Femur (tissue), 1 donor: ENCODE measurements around the gene ADCY10.
"Not testable (repeated sequence)": the region's sequence is repeated elsewhere in the genome, so short reads cannot be mapped to it uniquely, and the experiment has no call there.

Experiments
- DNase-seq: peaks from one replicate; pipeline ENCODE4 v3.0.0-alpha.2; 2017

Gene ADCY10

GRCh38 chr1:167882376-167882775 lies 31.6 kb downstream of the ADCY10 start:
- DNase-seq = no peak

- no peak for DNase-seq
These were observed 32.1 kb downstream of the ADCY10 start for GRCh38 chr1:167881786-167882185.

GRCh38 chr1:167881069-167881468 lies 32.9 kb downstream of the ADCY10 start:
- DNase-seq = no peak

GRCh38 chr1:167880580-167881021 lies 33.3 kb downstream of the ADCY10 start:
- no peak for DNase-seq

GRCh38 chr1:167879508-167879907 lies 34.4 kb downstream of the ADCY10 start:
- DNase-seq = no peak

- DNase-seq = no peak
These were observed 35.4 kb downstream of the ADCY10 start for GRCh38 chr1:167878372-167879160.

GRCh38 chr1:167876597-167877175 lies 37.2 kb downstream of the ADCY10 start:
- no peak for DNase-seq

GRCh38 chr1:167871331-167871730 lies 42.6 kb downstream of the ADCY10 start:
- no peak for DNase-seq

GRCh38 chr1:167869157-167870001 lies 44.6 kb downstream of the ADCY10 start:
- DNase-seq = not testable (repeated sequence)

GRCh38 chr1:167866739-167867414 lies 47.1 kb downstream of the ADCY10 start:
- not testable (repeated sequence) for DNase-seq

GRCh38 chr1:167866326-167866725 lies 47.6 kb downstream of the ADCY10 start:
- DNase-seq = not testable (repeated sequence)

GRCh38 chr1:167865804-167866308 lies 48.1 kb downstream of the ADCY10 start:
- not testable (repeated sequence) for DNase-seq

- not testable (repeated sequence) for DNase-seq
These were observed 48.7 kb downstream of the ADCY10 start for GRCh38 chr1:167865193-167865592.

- no peak for DNase-seq
These were observed 49.4 kb downstream of the ADCY10 start for GRCh38 chr1:167864392-167865032.

GRCh38 chr1:167863921-167864279 lies 50.0 kb downstream of the ADCY10 start:
- DNase-seq = no peak

GRCh38 chr1:167863191-167863920 lies 50.6 kb downstream of the ADCY10 start:
- not testable (repeated sequence) for DNase-seq

- no peak for DNase-seq
These were observed 51.4 kb downstream of the ADCY10 start for GRCh38 chr1:167862432-167863076.

GRCh38 chr1:167861664-167862381 lies 52.1 kb downstream of the ADCY10 start:
- DNase-seq = no peak

GRCh38 chr1:167860231-167860923 lies 53.6 kb downstream of the ADCY10 start:
- no peak for DNase-seq
